ENCODE data around the gene TRIM40.
"Not testable (repeated sequence)": the region's sequence is repeated elsewhere in the genome, so short reads cannot be mapped to it uniquely, and the experiment has no call there.

Gene TRIM40

DNA sequence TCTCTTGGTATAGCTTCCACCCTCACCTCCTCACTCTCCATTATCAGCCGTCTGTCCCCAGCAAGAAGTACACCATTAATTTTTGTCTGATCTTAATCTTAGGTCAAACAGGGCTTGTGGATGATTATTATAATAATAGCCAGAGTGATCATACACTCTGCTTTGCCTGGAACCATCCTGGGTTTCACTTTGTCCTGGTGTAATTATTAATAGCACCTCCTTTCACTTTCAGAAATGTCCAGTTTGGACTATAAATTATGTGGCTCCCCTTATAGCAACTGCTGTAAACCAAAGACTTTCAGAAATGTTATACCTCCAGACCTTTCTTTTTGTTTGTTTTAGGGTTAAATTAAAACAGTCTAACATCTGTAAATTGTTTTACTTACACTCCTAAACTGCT, 22.1 kb upstream of the TRIM40 start:
- no peak for DNase-seq

DNA sequence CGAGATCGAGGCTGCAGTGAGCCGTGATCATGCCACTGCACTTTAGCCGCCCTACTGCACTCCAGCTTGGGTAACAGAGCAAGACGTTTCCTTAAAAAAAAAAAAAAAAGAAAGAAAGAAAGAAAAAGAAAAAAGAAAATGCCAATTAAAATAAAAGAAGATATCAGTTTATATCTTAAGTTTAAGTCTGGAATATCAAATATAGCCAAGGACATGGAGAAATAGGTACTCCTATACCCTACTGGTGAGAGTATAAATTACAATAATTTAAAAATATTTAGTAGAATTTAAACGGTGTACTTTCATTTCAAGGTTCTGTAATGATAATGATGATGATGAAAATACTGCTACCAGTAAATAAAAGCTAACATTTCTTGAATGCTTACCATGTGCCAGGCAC, 19.2 kb upstream of the TRIM40 start:
- no peak for DNase-seq

DNA sequence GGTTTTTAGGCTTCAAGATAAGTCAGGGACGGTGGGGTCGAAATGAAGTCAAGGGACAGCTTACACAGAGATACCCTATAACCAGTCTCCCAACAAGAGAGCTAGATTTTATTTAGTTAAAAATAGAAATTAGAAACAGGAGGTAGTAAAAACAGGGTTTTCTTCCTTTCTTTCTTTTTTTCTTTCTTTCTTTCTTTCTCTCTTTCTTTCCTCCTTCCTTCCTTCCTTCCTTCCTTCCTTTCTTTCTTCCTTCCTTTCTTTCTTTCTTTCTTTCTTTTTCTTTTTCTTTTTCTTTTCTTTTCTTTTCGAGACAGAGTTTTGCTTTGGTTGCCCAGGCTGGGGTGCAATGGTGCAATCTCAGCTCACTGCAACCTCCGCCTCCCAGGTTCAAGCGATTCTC, 17.2 kb upstream of the TRIM40 start:
- DNase-seq: not testable (repeated sequence)

DNA sequence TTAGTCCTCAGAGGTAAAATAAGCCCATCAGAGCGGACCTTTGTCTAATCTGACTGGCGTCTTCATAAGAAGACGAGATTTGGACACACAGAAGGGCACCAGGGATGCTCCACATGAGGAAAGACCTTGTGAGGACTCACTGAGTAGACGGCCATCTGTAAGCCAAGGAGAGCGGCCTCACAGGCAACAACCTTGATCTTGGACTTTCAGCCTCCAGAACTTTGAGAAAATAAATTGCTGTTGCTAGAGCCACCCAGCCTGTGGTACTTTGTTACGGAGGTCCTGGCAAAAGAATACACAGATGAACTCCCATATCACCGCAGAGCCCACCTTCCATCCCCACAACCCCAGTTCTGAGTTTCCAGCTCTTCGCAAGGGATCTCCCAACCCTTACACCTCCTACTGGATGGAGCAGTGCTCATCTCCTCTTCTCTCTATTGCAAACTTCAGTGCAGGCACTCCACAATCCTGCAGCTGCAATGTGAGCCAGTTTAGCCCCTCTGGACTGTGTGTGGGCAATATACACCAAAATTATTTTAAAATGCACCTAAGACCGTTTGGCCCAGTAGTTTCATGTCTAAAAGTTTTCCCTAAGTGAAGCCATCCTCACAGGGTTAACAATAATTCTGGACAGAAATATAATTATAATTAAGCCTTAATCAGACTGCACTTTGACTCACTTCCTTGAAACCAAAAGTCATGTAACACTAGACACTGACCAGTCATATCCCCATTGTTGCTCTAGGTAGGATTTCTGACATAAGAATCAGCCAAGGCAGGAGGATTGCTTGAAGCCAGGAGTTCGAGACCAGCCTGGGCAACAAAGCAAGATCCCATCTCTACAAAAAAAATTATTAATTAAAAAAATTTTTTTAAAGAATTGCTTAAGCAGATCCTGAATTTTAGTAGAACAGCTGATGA, 14.2 kb upstream of the TRIM40 start:
- DNase-seq: no peak

DNA sequence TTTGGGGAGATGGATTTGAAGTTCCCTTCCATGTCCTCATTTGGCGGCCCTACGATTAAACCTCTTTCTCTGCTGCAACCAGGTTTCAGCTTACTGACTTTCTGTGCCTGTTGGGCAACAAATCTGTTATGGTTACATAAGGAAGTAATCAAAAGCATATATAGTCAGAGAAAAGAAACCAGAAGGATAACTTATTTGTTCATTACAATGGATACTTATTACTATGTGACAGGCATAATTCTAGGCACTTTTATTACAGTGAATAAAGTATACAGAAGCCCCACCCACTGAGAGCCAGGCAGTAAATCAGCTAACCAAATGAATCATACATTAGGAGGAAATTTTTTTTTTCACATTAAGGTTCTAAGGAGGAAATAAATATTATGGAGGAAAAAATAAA, 13.4 kb upstream of the TRIM40 start:
- DNase-seq: no peak

DNA sequence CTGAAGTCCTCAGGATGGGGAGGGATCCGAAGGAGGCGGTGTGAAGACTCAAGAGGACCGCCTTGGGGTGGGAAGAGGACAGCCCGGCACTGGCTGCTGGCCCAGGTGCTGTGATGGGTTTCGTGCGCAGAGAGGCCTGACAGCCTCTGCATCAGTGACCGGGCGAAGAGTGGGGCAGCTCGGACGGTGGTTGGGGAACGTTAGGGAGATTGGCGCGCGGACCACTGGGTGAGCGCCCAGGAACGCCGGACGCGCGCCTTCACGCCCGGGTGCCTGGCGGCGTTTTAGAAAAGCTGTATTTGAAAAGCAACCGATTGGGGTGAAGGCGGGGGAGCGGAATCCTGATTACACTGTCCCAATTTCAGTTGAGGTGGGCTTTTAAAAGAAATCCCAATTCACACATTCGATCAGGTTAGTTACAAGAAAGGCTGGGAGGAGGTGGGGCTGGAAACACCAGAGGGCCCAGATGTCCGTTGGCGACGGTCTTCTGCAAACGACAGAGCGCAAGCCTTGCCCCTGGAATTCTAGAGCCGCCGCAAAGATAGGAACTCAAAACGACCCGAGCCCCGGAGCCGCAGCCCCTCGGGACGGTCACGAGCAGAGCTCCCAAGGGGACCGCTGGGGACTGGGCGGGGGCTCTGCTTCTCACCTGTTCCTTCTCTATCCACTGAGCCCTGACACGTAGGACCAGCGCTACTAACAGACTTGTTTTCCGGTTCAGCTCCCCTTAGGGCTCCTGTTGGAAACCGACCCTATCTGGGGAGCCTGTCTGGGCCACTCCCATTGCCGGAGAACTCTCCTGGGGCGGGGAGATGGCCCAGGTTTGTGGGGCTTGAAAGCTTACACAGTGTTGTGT, 8.5 kb upstream of the TRIM40 start:
- no peak for DNase-seq

DNA sequence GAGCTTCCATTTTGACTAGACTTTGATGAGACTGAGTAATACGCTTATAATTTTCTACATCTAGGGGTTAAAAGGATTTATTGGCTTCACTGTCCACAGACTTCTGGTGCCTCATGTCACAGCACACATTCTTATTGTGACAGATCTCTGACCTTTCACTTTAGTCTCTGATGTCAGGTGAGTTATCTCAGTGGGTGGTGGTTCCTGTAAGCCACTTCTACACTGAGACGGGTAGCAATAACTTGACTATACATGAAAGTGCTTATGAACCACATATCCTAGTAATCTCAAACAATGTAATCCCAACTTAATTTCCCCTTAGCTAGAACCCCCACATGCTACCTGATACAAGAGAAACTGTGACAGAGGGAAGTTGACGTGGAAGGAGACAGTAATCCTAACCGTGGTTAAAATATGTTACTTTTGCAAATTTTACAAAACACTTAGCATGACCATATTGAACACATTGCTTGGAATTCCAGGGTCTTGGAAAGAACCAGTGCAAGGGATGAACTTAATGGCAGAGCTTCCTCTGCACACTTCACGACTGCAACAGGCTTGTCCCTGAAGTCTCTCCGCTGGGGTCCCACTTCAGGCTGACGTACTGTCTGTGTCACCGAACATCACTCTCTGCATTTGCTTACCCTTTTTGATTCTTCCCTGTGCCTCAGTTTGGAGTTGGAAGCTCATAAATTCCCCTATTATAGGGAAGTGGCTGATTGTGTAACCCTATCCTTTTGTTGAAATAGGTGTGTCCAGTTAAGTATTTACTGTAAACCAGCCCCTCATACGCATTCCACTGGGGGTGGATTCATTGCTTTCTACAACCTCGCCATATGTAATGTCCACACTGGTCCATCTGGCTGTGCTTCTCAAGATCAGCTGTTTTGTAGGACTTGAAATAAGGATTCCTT, 6.4 kb upstream of the TRIM40 start:
- DNase-seq: no peak

DNA sequence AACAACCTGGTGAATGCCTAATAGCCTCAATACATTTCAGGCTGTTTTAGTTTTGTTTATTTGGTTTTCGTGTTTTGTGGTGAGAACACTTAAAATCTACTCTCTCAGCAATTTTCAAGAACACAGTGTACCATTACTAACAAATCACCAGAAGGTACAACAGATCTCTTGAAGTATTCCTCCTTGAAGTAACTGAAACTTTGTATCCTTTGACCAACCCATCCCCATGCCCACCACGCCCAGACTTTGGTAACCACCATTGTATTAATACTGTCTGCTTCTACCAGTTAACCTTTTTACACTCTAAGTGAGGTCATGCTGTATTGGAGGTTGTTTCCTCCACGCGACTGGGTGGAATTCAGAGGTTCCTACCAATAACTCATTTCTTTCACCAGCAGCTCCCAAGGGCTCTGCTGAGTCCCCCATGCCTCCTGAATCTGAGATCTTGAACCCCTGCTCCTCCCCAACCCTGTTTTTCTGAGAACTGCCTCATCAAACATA, 5.7 kb upstream of the TRIM40 start:
- no peak for DNase-seq

DNA sequence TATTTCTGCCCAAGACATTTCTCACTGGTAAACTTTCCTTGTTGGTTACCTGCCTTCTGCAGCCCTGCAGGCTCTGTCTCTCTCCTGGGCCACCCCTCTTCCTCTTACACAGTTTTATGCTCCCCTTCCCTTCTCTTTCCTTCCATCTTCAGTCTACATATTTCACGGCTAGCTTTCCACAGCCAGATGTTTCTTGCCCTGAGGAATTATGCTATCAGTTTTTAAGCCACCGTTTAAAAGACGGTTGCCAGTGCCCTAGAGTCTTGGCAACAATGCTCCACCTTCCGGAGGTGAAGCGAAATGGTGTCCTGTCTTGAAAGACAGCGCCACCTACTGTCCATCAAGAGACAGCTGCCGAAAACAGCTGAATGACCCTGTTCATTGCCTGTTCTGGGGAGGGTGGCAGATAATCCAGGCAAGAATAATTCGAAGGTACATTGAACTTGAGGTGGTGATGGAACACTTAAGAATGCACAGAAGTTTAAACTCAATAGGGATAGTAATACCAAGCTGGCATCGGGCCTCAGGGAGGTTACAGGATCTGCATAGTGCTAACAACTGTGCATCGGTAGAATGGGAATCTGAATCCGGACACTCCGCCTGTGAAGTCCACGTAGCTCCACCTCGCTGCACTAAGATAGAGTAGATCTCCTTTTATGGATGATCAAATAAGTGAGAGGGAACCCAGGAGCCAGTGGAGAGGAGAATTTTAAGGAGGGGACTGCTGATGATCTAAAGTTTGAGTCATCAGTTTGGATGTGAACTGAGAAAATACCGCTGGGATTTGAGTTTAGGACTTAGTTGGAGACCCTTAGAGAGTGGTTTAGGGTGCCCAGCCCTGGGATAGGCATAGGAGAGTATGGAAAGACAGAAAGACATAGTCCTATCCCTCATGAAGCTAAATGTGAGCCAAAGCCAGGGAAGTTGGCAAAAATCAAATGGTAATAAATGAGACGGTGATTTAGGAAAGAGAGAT, 4.8 kb upstream of the TRIM40 start:
- DNase-seq: no peak

DNA sequence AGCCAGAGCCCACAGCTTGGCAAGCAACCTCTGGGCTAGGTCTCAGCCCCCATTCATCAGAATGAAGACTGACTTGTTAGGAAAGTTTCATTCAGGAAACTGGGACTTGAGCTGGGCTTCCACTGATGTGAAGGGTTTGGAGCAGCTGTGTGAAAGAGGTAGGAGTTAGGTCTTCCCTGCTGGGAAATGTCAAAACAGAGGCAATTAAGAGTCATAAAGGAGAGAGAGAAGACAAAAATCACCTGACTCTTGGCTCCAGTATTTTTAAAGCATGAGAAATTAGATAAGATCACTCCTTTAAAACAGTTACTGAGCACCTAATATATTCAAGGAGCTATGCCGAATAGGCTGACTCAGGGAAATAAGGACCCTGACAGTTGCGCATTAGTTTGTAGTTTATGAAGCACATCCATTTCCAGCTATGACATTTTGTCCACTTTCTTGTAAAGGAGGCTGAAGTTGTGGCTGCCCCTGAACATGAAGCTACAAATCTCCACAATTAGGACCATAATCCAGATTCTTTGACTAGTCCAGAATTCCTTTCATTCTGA, 3.9 kb upstream of the TRIM40 start:
- DNase-seq: no peak

DNA sequence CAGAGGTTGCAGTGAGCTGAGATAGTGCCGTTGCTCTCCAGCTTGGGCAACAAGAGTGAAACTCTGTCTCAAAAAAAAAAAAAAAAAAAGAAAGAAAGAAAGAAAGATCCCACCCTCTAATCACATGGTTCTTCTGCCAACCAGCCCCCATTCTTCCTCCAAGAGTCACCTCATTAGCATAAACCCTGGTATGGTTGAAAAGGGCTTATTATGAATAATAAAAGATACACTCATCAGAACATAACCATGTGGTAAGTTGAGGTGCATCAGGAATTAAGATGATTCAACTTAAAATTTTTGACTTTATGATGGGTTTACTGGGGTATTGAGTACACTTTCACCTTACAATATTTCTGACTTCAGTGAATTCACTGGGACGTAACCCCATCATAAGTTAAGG, 793 bp upstream of the TRIM40 start:
- DNase-seq: no peak

DNA sequence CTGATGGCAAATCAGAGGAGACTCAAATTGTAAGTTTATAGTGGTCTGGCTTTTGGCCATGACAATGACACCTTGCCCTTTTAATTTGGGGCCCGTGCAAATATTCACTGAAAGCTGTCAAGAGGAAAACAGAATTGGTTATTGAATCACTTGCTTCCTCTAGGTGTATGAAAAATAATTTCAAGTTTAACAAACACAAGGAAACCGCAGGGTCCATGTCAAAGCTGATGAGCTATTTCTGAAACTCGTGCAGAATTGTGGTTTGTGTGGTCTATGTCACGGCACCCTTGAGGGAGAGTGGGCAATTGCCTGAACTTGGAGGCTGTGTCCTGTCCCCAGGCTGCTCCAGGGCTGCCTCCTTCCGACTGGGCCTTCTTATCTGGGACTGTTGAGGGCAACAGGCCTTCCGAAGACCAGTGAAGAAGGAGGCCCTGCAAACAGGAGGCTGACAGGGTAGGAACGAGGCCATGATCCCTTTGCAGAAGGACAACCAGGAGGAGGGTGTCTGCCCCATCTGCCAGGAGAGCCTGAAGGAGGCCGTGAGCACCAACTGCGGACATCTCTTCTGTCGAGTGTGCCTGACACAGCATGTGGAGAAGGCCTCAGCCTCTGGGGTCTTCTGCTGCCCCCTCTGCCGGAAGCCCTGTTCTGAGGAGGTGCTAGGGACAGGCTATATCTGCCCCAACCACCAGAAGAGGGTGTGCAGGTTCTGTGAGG, 788 bp downstream of the TRIM40 start:
- DNase-seq: no peak

DNA sequence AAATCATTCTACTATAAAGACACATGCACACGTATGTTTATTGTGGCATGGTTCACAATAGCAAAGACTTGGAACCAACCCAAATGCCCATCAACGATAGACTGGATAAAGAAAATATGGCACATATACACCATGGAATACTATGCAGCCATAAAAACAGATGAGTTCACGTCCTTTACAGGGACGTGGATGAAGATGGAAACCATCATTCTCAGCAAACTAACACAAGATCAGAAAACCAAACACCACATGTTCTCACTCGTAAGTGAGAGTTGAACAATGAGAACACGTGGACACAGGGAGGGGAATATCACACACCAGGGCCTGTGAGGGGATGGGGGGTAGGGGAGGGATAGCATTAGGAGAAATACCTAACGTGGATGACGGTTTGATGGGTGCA, 4.3 kb downstream of the TRIM40 start:
- DNase-seq: not testable (repeated sequence)

DNA sequence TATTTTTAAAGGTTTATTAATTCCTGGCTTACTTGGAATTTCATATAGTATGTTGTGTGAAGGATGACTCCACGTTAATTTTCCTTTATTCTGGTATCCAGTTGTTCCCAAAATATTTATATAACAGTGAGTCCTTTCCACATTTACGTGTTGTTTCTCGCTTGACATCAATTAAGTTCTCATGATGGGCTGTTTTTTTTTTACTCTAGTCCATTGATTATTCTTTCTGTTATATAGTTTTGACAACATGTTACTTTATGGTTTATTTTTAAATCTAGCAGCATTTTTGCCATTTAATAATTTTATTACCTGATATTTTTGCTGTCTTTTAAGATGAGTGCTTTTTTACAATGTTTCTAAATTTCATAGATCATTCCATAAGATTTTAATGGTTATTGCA, 6.7 kb downstream of the TRIM40 start:
- DNase-seq: no peak

DNA sequence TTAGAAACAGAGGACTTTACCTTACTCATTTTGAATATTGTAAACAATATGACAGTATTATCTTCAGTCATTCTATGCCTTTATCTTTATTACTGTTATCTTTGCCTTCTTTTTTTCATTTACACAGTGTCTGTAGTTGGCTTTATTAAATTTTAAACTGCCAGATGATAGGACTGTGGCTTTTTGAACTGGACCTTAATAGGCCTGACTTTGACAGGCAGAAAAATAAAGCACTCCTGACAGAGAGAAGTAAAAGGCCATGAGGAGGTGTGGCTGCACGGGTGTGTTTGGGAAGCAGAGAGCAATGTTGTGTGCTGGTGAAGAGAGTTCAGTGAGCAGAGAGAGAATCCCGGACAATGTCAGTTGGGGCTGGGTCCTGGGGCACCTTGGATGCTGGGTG, 7.8 kb downstream of the TRIM40 start:
- DNase-seq: no peak

DNA sequence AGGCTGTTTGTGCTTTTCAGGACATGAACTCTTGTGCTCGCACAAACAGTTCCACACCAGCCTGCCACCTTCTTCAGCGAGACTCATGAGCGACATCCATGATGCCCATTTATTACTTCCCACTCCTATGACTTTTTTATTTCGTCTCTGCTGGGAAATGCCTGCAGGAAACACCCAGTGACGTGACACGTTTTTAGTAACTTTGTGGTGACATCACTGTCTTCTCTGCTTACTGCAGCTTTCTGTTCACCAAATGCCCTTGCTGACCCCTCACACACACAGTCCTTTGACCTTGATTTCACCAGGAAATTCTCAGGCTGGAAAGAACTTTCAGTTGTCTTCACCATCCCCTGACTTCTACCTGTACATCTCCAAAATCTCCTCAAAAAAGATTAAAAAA, 8.9 kb downstream of the TRIM40 start:
- DNase-seq: no peak

DNA sequence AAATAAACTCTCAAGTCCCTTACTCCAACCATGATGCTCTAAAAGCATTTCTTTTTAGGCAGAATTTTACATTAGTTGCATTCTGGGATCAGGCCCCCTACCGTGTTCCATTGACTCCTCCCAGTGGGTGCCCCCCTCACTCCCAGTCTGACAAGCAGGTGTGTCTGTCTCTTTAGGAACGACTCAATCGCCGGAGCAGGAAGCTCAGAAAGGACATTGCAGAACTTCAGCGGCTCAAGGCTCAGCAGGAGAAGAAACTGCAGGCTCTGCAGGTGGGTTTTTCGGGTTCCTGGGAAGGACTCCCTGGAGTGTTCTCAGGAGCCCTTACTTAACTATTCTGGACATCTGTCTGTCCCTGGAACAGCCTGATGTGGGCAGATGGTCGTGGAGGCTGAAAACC, 9.9 kb downstream of the TRIM40 start:
- no peak for DNase-seq

DNA sequence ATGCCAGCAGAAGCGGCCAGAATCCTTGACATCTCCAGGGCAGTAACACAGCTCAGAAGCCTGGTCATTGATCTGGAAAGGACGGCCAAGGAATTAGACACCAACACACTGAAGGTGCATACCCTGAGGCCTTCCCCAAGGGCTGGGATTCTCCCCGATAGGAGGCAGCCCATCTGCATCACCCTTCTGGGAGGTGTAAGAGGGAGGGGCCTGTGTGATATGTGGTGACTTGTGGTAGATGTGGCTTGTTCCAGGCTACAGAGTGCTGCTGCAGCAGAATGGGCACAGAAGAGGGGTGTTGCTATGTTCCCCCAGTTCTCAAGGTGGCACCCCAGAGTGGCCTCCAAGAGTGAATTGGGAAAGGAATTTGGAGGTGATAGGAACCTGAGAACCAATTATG, 11.2 kb downstream of the TRIM40 start:
- DNase-seq: no peak

DNA sequence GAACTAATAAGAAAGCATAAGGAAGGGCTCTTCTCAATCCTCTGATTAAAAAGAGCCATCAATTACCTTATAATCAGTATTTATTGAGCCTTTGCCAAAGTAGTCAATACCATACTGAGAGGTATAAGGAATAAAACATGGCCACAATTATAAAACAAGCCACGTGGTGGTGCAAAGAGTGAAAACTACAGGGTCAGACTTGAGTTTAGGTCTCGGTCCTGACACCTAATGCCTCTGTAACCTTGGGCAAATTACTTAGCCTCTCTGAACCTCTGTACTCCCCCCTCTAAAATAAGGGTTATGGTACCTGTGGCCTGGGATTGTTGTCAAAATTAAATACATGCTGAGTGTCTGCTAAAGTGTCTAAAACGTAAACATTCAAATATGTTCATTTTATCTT, 13.3 kb downstream of the TRIM40 start:
- DNase-seq: no peak

DNA sequence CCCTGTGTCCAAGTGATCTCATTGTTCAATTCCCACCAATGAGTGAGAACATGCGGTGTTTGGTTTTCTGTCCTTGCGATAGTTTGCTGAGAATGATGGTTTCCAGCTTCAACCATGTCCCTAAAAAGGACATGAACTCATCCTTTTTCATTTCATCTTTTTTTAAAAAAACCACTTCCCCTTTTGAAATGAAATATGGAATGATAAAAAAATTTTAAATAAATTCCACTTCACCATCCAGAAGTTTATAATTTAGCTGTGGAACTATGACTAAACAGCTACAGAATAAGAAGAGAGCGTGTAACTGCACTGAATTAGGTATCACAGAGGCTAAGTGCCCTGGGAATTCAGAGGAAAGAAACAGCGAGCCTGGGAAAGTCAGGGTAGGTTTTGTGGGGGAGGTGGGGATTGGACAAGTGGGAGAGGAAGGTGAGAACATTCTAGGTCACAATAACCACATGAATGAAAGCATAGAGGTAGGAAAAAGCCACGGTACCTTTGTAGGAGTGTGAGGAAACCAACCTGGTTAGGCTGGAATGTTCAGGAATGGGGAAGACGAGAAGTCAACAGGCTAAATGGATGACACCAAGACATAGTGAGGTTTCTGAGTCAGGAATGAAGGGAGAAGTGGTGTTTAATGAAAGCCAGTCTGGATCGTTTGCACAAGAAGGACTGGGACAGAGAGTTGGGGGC, 14.1 kb downstream of the TRIM40 start:
- DNase-seq: no peak
